AG10803 (cell line): ENCODE measurements around the gene GCAT.

Source experiments
- DNase-seq: peaks from one replicate; pipeline ENCODE4 v3.0.0; 2010; ENCODE audit warnings: low read depth
- H3K4me3 ChIP-seq: 2 replicates; pipeline ENCODE4 v1.5.1; 2011; ENCODE audit warnings: mild to moderate bottlenecking, low read length, control low read depth
- TF ChIP-seq, protein P1 (sequence below): conservative IDR thresholded peaks from 2 replicates; pipeline ENCODE4 v1.5.1; 2011; ENCODE audit warnings: mild to moderate bottlenecking, low read length, control low read depth, inconsistent platforms

The GCAT gene

DNA sequence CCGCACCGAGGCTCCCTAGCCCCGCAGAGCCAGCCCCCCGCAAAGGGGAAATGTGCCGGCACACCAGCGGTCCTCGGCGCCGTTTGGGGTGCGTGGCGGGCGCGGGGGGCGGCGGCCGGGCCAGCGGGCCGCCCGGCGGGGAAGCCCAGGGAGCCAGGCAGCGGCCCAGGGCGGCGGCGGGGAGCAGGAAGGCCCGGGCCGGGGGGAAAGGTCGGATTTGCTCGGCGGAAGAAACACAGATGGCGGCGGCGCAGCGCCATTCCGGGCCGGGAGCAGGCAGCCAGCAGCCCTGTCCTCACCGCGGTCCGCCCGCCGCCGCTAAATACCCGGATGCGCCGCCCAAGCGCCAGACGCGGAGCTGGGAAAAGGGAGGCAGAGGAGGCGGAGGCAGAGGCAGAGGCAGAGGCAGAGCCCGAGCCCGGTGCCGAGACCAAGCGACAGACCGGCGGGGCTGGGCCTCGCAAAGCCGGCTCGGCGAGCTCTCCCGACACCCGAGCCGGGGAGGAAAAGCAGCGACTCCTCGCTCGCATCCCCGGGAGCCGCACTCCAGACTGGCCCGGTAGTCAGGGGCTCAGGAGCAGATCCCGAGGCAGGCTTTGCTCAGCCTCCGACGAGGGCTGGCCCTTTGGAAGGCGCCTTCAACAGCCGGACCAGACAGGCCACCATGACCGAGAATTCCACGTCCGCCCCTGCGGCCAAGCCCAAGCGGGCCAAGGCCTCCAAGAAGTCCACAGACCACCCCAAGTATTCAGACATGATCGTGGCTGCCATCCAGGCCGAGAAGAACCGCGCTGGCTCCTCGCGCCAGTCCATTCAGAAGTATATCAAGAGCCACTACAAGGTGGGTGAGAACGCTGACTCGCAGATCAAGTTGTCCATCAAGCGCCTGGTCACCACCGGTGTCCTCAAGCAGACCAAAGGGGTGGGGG lies 2.6 kb upstream of the GCAT start:
- TF ChIP-seq, protein P1, sequence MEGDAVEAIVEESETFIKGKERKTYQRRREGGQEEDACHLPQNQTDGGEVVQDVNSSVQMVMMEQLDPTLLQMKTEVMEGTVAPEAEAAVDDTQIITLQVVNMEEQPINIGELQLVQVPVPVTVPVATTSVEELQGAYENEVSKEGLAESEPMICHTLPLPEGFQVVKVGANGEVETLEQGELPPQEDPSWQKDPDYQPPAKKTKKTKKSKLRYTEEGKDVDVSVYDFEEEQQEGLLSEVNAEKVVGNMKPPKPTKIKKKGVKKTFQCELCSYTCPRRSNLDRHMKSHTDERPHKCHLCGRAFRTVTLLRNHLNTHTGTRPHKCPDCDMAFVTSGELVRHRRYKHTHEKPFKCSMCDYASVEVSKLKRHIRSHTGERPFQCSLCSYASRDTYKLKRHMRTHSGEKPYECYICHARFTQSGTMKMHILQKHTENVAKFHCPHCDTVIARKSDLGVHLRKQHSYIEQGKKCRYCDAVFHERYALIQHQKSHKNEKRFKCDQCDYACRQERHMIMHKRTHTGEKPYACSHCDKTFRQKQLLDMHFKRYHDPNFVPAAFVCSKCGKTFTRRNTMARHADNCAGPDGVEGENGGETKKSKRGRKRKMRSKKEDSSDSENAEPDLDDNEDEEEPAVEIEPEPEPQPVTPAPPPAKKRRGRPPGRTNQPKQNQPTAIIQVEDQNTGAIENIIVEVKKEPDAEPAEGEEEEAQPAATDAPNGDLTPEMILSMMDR: no peak
- DNase-seq: peak; percentile 85
- H3K4me3 ChIP-seq: peak overlapping the region; percentile 81

DNA sequence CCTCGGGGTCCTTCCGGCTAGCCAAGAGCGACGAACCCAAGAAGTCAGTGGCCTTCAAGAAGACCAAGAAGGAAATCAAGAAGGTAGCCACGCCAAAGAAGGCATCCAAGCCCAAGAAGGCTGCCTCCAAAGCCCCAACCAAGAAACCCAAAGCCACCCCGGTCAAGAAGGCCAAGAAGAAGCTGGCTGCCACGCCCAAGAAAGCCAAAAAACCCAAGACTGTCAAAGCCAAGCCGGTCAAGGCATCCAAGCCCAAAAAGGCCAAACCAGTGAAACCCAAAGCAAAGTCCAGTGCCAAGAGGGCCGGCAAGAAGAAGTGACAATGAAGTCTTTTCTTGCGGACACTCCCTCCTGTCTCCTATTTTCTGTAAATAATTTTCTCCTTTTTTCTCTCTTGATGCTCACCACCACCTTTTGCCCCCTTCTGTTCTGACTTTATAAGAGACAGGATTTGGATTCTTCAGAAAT lies 1.9 kb upstream of the GCAT start:
- TF ChIP-seq, protein P1: no peak
- DNase-seq: no peak
- peak overlapping the region; percentile 81 for H3K4me3 ChIP-seq

DNA sequence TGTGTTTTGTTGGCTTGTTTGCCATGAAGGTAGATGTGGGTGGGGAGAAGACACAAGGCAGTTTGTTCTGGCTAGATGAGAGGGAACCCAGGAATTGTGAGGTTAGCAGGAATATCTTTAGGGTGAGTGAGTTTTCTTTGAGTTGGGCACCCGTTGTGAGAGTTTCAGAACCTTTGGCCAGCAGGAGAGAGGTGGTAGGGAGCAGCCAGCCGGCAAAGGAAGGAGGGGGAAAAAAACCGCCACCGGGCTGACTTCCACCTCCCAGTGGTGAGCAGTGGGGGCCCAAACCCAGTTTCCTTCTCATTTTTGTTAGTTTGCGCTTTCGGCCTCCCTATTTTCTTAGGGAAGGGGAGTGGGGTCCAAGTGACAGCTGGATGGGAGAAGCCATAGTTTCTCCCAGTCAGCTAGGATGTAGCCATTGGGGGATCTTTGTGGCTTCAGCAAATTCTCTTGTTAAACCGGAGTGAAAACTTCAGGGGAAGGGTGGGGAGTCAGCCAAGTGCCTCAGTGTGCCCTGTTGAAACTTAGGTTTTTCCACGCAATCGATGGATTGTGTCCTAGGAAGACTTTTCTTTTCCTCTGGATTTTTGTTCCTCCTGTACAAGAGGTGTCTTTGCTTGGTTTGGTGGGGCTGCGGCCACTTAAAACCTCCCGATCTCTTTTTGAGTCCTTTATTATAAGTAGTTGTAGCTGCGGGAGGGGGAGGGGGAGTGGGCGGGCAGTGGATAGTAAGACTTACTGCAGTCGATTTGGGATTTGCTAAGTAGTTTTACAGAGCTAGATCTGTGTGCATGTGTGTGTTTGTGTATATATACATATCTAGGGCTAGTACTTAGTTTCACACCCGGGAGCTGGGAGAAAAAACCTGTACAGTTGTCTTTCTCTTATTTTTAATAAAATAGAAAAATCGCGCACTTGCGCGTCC lies 1.1 kb upstream of the GCAT start:
- peak; percentile 45 for DNase-seq
- peak overlapping the region; percentile 81 for H3K4me3 ChIP-seq
- TF ChIP-seq, protein P1: peak; percentile 14

DNA sequence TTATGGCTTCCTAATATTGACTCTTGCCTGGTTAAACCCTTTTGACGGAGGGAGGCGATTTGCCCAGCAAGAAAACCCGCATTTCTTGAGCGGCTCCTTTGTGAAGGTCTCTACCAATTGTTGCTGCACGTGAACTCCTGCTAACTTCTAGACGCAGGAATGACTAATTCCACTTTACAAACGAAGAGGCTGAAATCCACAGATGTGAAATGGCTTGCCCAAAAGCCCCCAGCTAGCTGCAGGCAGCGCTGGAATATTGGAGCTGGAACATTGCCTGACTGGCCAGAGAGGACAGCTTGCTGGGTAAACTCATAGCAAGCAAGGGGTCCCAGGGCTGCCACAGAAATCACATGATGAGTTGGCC lies 542 bp downstream of the GCAT start:
- DNase-seq: no peak

DNA sequence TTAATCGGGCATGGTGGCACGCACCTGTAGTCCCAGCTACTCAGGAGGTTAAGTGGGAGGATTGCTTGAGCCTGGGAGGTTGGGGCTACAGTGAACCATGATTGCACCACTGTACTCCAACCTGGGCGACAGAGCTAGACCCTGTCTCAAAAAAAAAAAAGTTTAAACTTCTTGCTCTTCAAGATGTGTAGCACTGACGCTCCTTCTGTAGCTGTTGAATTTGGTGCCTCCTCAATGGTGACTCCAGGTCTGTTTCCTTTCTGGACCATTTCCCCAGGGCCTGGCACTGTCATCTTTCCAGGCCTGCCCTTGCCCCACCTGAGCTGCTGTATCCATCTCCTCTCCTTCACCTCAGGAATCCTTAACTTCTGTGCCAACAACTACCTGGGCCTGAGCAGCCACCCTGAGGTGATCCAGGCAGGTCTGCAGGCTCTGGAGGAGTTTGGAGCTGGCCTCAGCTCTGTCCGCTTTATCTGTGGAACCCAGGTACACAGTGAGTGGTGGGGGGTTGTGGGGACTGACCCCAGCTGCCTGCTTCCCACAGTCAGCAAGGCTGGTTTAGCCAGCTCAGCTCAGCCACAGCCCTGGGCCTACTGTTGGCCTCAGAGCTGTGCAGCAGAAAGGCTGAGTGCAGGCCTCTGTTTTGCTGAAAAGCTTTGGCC lies 2.1 kb downstream of the GCAT start:
- no peak overlapping the region for H3K4me3 ChIP-seq
- TF ChIP-seq, protein P1: no peak
- no peak for DNase-seq

More for the DNA sequence above, 542 bp downstream of the GCAT start:
- peak overlapping the region; percentile 75 for H3K4me3 ChIP-seq
- TF ChIP-seq, protein P1: no peak

DNA sequence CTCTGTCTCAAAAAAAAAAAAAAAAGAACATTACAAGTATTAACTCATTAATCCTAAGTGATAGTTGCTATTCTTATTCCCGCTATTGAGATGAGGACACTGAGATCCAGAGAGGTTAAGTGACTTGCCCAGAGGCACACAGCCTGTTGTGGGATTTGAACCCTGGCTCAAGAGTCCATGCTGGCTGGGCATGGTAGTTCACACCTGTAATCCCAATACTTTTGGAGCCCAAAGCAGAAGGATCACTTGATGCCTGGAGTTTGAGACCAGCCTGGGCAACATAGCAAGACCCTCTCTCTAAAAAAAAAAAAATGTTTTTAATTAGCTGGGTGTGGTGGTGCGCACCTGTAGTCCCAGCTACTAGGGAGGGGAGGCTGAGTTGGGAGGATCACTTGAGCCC lies 4.1 kb downstream of the GCAT start:
- DNase-seq: no peak
- TF ChIP-seq, protein P1: no peak
- no peak overlapping the region for H3K4me3 ChIP-seq
